HepG2 (cell line): Measurements from ENCODE around the gene TMCC2. TPM values are rescaled to one million over a fixed set of nuclear protein-coding genes. Genes with fewer than 3 reads are reported as not detected.

ENCODE experiments used
- ADNP ChIP-seq: sonication (generic); formaldehyde crosslinking; IDR thresholded peaks from 2 replicates; pipeline ENCODE4 v1.4.0; 2020; ENCODE audit warnings: missing genetic modification reagents
- CCAR2 ChIP-seq: fragments of 200-400 bp; formaldehyde crosslinking; optimal IDR thresholded peaks from 2 replicates; pipeline ENCODE3; 2018; ENCODE audit warnings: low read depth, mild to moderate bottlenecking, low read length, moderate library complexity
- CHD4 ChIP-seq: fragments of 200-600 bp; sonication (generic); IDR thresholded peaks from 2 replicates; pipeline ENCODE4 v1.7.0; 2017; ENCODE audit warnings: mild to moderate bottlenecking, low read length, borderline replicate concordance
- GLI4 ChIP-seq: sonication (generic); formaldehyde crosslinking; IDR thresholded peaks from 2 replicates; pipeline ENCODE4 v1.5.1; 2020; ENCODE audit warnings: missing genetic modification reagents, mild to moderate bottlenecking, moderate library complexity, borderline replicate concordance
- HOMEZ ChIP-seq: IDR thresholded peaks from 2 replicates; pipeline ENCODE4 v1.6.1; 2016; ENCODE audit warnings: low read depth
- MATR3 ChIP-seq: sonication (generic); formaldehyde crosslinking; IDR thresholded peaks from 2 replicates; pipeline ENCODE4 v1.4.0; 2020; ENCODE audit warnings: missing genetic modification reagents
- RARA ChIP-seq: IDR thresholded peaks from 2 replicates; pipeline ENCODE4 v1.6.1; 2016; ENCODE audit warnings: missing genetic modification reagents, missing compliant biosample characterization
- RBM39 ChIP-seq: fragments of 200-400 bp; formaldehyde crosslinking; IDR thresholded peaks from one replicate; pipeline ENCODE4 v1.6.1; 2018; ENCODE audit warnings: antibody characterized with exemption, mild to moderate bottlenecking, low read depth, low read length; ENCODE audit not compliant: poor library complexity, severe bottlenecking
- RXRA ChIP-seq: sonication (generic); formaldehyde crosslinking; IDR thresholded peaks from 2 replicates; pipeline ENCODE4 v1.5.1; 2020; ENCODE audit warnings: missing genetic modification reagents
- SOX6 ChIP-seq, 2 experiments: fragments of 450-650 bp in 1 of 2; sonication (generic) in 1 of 2; formaldehyde crosslinking in 1 of 2; IDR thresholded peaks; 2 replicates each; pipeline versions ENCODE4 v1.4.0 to v1.6.1; 2017 to 2020; ENCODE audit warnings: antibody characterized with exemption in 1 of 2, mild to moderate bottlenecking in 1 of 2, missing genetic modification reagents in 1 of 2
- STAG1 ChIP-seq: sonication (generic); formaldehyde crosslinking; IDR thresholded peaks from 2 replicates; pipeline ENCODE4 v1.4.0; 2020; ENCODE audit warnings: missing genetic modification reagents
- TP53 ChIP-seq: sonication (generic); formaldehyde crosslinking; conservative IDR thresholded peaks from 2 replicates; pipeline ENCODE4 v1.4.0; 2020; ENCODE audit warnings: missing genetic modification reagents
- ZFX ChIP-seq: sonication (generic); formaldehyde crosslinking; IDR thresholded peaks from 2 replicates; pipeline ENCODE4 v1.4.0; 2020; ENCODE audit warnings: mild to moderate bottlenecking, low read depth, missing genetic modification reagents, moderate library complexity
- ZNF253 ChIP-seq: sonication (generic); formaldehyde crosslinking; IDR thresholded peaks from 2 replicates; pipeline ENCODE4 v1.8.0; 2022; ENCODE audit warnings: mild to moderate bottlenecking, missing genetic modification reagents, borderline replicate concordance
- ZNF256 ChIP-seq: sonication (generic); formaldehyde crosslinking; conservative IDR thresholded peaks from 2 replicates; pipeline ENCODE4 v1.4.0; 2020; ENCODE audit warnings: missing genetic modification reagents
- ZNF776 ChIP-seq: sonication (generic); formaldehyde crosslinking; IDR thresholded peaks from 2 replicates; pipeline ENCODE4 v1.4.0; 2020; ENCODE audit warnings: mild to moderate bottlenecking, missing genetic modification reagents
- ZNF790 ChIP-seq: sonication (generic); formaldehyde crosslinking; IDR thresholded peaks from 2 replicates; pipeline ENCODE4 v1.8.0; 2022; ENCODE audit warnings: missing genetic modification reagents, mild to moderate bottlenecking, borderline replicate concordance
- polyA plus RNA-seq, 8 experiments: library from polyadenylated mRNA; depleted of rRNA in 3 of 8; stranded (reverse) in 7 of 8; unstranded in 1 of 8; fragments of >200 nt; fragmentation: Illumina TruSeq in 4 of 8; extraction: Trizol in 4 of 8; gene quantifications; 2 replicates each; pipeline versions ENCODE4 v1.2.1 to v1.2.3, GENCODE V29; 2011 to 2016; ENCODE audit warnings: low read depth in 4 of 8, missing spikeins in 1 of 8, mixed read lengths in 1 of 8; ENCODE audit not compliant: insufficient read depth in 1 of 8
- total RNA-seq, 5 experiments: library from RNA; depleted of rRNA; stranded (reverse); fragments of >200 nt; fragmentation: Illumina TruSeq; extraction: Trizol; gene quantifications; 2 replicates each; pipeline ENCODE4 v1.2.3, GENCODE V29; 2016; ENCODE audit warnings: low read depth in 1 of 5
- TF ChIP-seq, protein P1 (sequence below): sonication (generic); formaldehyde crosslinking; IDR thresholded peaks from 2 replicates; pipeline ENCODE4 v1.4.0; 2020; ENCODE audit warnings: missing genetic modification reagents
- TF ChIP-seq, protein P2 (sequence below): sonication (generic); formaldehyde crosslinking; IDR thresholded peaks from one replicate; pipeline ENCODE4 v1.5.1; 2020; ENCODE audit warnings: mild to moderate bottlenecking, missing genetic modification reagents; ENCODE audit errors: not compliant biosample characterization

The TMCC2 gene
- total and polyA plus RNA-seq, 2 of the 13 experiments (the other 11 are each of a cell fraction or from before 2014, with no cell fraction given): 0.12 to 0.24 TPM

DNA sequence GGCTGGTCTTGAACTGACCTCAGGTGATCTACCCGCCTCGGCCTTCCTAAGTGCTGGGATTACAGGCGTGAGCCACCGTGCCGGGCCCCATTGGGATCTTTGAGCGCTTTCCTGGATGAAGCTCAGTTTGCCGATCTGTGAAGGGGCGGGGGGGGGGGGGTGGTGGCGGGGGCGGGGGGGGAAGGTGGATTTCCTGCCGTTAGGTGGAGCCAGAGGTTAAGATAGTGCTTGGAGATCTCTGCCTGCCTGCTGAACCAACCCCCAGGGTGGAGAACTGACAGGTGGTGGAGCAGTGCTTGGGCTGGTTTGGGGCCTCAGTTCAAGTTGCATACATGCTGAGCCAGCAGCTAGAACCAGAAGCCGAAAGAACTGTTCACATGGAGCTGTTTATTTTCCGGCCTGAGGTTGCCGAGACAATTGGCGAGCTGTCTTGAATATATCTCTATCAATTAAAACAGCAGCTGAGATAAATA lies 1.7 kb downstream of the TMCC2 start (continued):
- TF ChIP-seq ZNF776 (CRISPR knock-in tag): no peak
- TF ChIP-seq CCAR2: no peak
- TF ChIP-seq ADNP: no peak
- peak; percentile 28; the same call in 1 of the 2 replicates for TF ChIP-seq STAG1
- no peak for TF ChIP-seq CHD4
- TF ChIP-seq, protein P1, sequence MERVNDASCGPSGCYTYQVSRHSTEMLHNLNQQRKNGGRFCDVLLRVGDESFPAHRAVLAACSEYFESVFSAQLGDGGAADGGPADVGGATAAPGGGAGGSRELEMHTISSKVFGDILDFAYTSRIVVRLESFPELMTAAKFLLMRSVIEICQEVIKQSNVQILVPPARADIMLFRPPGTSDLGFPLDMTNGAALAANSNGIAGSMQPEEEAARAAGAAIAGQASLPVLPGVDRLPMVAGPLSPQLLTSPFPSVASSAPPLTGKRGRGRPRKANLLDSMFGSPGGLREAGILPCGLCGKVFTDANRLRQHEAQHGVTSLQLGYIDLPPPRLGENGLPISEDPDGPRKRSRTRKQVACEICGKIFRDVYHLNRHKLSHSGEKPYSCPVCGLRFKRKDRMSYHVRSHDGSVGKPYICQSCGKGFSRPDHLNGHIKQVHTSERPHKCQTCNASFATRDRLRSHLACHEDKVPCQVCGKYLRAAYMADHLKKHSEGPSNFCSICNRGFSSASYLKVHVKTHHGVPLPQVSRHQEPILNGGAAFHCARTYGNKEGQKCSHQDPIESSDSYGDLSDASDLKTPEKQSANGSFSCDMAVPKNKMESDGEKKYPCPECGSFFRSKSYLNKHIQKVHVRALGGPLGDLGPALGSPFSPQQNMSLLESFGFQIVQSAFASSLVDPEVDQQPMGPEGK (CRISPR knock-in tag): peak; percentile 58
- TF ChIP-seq ZNF790: no peak
- TF ChIP-seq ZNF253 (CRISPR knock-in tag): no peak
- no peak for TF ChIP-seq ZNF256 (CRISPR knock-in tag)
- TF ChIP-seq GLI4 (CRISPR knock-in tag): no peak
- no peak for TF ChIP-seq RXRA (CRISPR knock-in tag)
- TF ChIP-seq ZFX (CRISPR knock-in tag): 0 out of 2 replicates have a peak, but pooled peaks have one; percentile 23
- TF ChIP-seq RARA (CRISPR knock-in tag): no peak
- TF ChIP-seq SOX6 (IDR thresholded peaks at IDR 0.05): no peak
- TF ChIP-seq SOX6 (CRISPR knock-in tag; IDR thresholded peaks at IDR 0.05): no peak
- no peak for TF ChIP-seq RBM39
- no peak for TF ChIP-seq MATR3 (CRISPR knock-in tag)
- TF ChIP-seq HOMEZ (CRISPR knock-in tag): no peak
- TF ChIP-seq, protein P2, sequence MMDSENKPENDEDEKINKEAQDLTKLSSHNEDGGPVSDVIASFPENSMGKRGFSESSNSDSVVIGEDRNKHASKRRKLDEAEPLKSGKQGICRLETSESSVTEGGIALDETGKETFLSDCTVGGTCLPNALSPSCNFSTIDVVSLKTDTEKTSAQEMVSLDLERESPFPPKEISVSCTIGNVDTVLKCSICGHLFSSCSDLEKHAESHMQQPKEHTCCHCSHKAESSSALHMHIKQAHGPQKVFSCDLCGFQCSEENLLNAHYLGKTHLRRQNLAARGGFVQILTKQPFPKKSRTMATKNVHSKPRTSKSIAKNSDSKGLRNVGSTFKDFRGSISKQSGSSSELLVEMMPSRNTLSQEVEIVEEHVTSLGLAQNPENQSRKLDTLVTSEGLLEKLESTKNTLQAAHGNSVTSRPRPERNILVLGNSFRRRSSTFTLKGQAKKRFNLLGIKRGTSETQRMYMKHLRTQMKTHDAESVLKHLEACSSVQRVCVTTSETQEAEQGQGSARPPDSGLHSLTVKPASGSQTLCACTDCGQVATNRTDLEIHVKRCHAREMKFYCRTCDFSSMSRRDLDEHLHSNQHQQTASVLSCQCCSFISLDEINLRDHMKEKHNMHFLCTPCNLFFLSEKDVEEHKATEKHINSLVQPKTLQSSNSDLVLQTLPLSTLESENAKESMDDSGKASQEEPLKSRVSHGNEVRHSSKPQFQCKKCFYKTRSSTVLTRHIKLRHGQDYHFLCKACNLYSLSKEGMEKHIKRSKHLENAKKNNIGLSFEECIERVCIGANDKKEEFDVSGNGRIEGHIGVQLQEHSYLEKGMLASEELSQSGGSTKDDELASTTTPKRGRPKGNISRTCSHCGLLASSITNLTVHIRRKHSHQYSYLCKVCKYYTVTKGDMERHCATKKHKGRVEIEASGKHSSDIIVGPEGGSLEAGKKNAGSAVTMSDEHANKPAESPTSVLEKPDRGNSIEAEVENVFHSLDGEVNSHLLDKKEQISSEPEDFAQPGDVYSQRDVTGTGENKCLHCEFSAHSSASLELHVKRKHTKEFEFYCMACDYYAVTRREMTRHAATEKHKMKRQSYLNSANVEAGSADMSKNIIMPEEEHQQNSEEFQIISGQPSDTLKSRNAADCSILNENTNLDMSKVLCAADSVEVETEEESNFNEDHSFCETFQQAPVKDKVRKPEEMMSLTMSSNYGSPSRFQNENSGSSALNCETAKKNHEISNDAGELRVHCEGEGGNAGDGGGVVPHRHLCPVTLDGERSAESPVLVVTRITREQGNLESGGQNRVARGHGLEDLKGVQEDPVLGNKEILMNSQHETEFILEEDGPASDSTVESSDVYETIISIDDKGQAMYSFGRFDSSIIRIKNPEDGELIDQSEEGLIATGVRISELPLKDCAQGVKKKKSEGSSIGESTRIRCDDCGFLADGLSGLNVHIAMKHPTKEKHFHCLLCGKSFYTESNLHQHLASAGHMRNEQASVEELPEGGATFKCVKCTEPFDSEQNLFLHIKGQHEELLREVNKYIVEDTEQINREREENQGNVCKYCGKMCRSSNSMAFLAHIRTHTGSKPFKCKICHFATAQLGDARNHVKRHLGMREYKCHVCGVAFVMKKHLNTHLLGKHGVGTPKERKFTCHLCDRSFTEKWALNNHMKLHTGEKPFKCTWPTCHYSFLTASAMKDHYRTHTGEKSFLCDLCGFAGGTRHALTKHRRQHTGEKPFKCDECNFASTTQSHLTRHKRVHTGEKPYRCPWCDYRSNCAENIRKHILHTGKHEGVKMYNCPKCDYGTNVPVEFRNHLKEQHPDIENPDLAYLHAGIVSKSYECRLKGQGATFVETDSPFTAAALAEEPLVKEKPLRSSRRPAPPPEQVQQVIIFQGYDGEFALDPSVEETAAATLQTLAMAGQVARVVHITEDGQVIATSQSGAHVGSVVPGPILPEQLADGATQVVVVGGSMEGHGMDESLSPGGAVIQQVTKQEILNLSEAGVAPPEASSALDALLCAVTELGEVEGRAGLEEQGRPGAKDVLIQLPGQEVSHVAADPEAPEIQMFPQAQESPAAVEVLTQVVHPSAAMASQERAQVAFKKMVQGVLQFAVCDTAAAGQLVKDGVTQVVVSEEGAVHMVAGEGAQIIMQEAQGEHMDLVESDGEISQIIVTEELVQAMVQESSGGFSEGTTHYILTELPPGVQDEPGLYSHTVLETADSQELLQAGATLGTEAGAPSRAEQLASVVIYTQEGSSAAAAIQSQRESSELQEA (CRISPR knock-in tag): no peak
- TF ChIP-seq TP53: no peak
